GM21528 (cell line): ENCODE measurements around the gene FBN3.
"Not testable (repeated sequence)": the region's sequence is repeated elsewhere in the genome, so short reads cannot be mapped to it uniquely, and the experiment has no call there.

Source experiments
- ATAC-seq: cut with Tn5 transposase; IDR thresholded peaks from one replicate; pipeline ENCODE4 v1.9.1; 2021; ENCODE audit warnings: mild to moderate bottlenecking, moderate library complexity; ENCODE audit not compliant: unreplicated experiment, low FRiP score

The FBN3 gene

GRCh38 chr19:8149261-8150094 is at the start of gene FBN3:
Gene FBN3, minus strand, starts transcription at chr19:8149592. Its CDS starts 2,112 bp downstream, at chr19:8147480.
- no peak for ATAC-seq

GRCh38 chr19:8196271-8196927 is 47.0 kb upstream of the FBN3 start:
- ATAC-seq: no peak

GRCh38 chr19:8194528-8195267 is 45.3 kb upstream of the FBN3 start:
- ATAC-seq: no peak

- no peak for ATAC-seq
Observed at GRCh38 chr19:8192221-8192820, 42.9 kb upstream of the FBN3 start.

GRCh38 chr19:8185343-8186068 is 36.1 kb upstream of the FBN3 start:
- no peak for ATAC-seq

- no peak for ATAC-seq
Observed at GRCh38 chr19:8184274-8184673, 34.9 kb upstream of the FBN3 start.

GRCh38 chr19:8180018-8180417 is 30.6 kb upstream of the FBN3 start:
- ATAC-seq: no peak

- no peak for ATAC-seq
Observed at GRCh38 chr19:8174706-8175105, 25.3 kb upstream of the FBN3 start.

- ATAC-seq: no peak
Observed at GRCh38 chr19:8168537-8168936, 19.1 kb upstream of the FBN3 start.

- ATAC-seq: no peak
Observed at GRCh38 chr19:8167985-8168384, 18.6 kb upstream of the FBN3 start.

GRCh38 chr19:8163759-8164158 is 14.4 kb upstream of the FBN3 start:
- ATAC-seq: no peak

GRCh38 chr19:8161135-8161646 is 11.8 kb upstream of the FBN3 start:
- ATAC-seq: no peak

GRCh38 chr19:8159322-8159721 is 9.9 kb upstream of the FBN3 start:
- not testable (repeated sequence) for ATAC-seq

- ATAC-seq: no peak
Observed at GRCh38 chr19:8158411-8159074, 9.2 kb upstream of the FBN3 start.

GRCh38 chr19:8155318-8155717 is 5.9 kb upstream of the FBN3 start:
- no peak for ATAC-seq

- not testable (repeated sequence) for ATAC-seq
Observed at GRCh38 chr19:8154014-8154413, 4.6 kb upstream of the FBN3 start.

- ATAC-seq: no peak
Observed at GRCh38 chr19:8151767-8152035, 2.3 kb upstream of the FBN3 start.

- ATAC-seq: no peak
Observed at GRCh38 chr19:8150998-8151766, 1.8 kb upstream of the FBN3 start.
